ENCODE data around the gene PLCD1. TPM values are rescaled to one million over a fixed set of nuclear protein-coding genes. Genes with fewer than 3 reads are reported as not detected.
"Not testable (repeated sequence)": the region's sequence is repeated elsewhere in the genome, so short reads cannot be mapped to it uniquely, and the experiment has no call there.

The PLCD1 gene
- 1 to 10 TPM; 7.8 to 9.2 TPM for total RNA-seq

- ChIA-PET CTCF (interaction anchor here (0.5 to 1.3 kb wide), 4 partner anchors 9 to 1115 kb away, joined by 3 read pairs; partner anchors contain the start of gene DLEC1), POLR2A (interaction anchor here (1.6 kb wide), 1 partner anchor 9 kb away, joined by 7 read pairs; the partner anchor contains the start of gene DLEC1)
Observed at GRCh38 chr3:38029400-38030125, at the start of gene PLCD1. TSS of gene PLCD1 (minus strand) at chr3:38029642. CDS start at chr3:38029539, 103 bp downstream.

GRCh38 chr3:38077073-38077472 lies 47.6 kb upstream of the PLCD1 start:
- CTCF ChIA-PET: not testable (repeated sequence)

GRCh38 chr3:38070013-38070412 lies 40.6 kb upstream of the PLCD1 start:
- CTCF ChIA-PET: no interaction called here
- POLR2A ChIA-PET: no interaction called here

More at GRCh38 chr3:38077073-38077472, 47.6 kb upstream of the PLCD1 start:
- POLR2A ChIA-PET: not testable (repeated sequence)

- POLR2A ChIA-PET: no interaction called here
- CTCF ChIA-PET: interaction anchor here (0.6 kb wide), 1 partner anchor 1033 kb away, joined by 3 read pairs; no protein-coding TSS in a partner anchor
Observed at GRCh38 chr3:38067508-38068233, 38.2 kb upstream of the PLCD1 start.

GRCh38 chr3:38064453-38064852 lies 35.0 kb upstream of the PLCD1 start:
- POLR2A ChIA-PET, CTCF ChIA-PET: not testable (repeated sequence)

- POLR2A ChIA-PET: no interaction called here
Observed at GRCh38 chr3:38062809-38063208, 33.4 kb upstream of the PLCD1 start.

GRCh38 chr3:38059591-38059990 lies 30.1 kb upstream of the PLCD1 start:
- POLR2A ChIA-PET: no interaction called here
- CTCF ChIA-PET: no interaction called here

More at GRCh38 chr3:38062809-38063208, 33.4 kb upstream of the PLCD1 start:
- CTCF ChIA-PET: no interaction called here

GRCh38 chr3:38059148-38059547 lies 29.7 kb upstream of the PLCD1 start:
- ChIA-PET CTCF (no interaction called here), POLR2A (no interaction called here)

- POLR2A ChIA-PET: no interaction called here
- CTCF ChIA-PET: no interaction called here
Observed at GRCh38 chr3:38054499-38055001, 25.1 kb upstream of the PLCD1 start.

GRCh38 chr3:38053813-38054498 lies 24.5 kb upstream of the PLCD1 start:
- CTCF ChIA-PET, POLR2A ChIA-PET: not testable (repeated sequence)

- POLR2A ChIA-PET: not testable (repeated sequence)
Observed at GRCh38 chr3:38053286-38053685, 23.8 kb upstream of the PLCD1 start.

GRCh38 chr3:38051131-38051530 lies 21.7 kb upstream of the PLCD1 start:
- POLR2A ChIA-PET: no interaction called here
- CTCF ChIA-PET: no interaction called here

More at GRCh38 chr3:38053286-38053685, 23.8 kb upstream of the PLCD1 start:
- CTCF ChIA-PET: not testable (repeated sequence)

GRCh38 chr3:38049358-38050126 lies 20.1 kb upstream of the PLCD1 start:
- POLR2A ChIA-PET: no interaction called here
- CTCF ChIA-PET: no interaction called here

- CTCF ChIA-PET: no interaction called here
- POLR2A ChIA-PET: no interaction called here
Observed at GRCh38 chr3:38047896-38048295, 18.5 kb upstream of the PLCD1 start.

- ChIA-PET POLR2A (no interaction called here), CTCF (no interaction called here)
Observed at GRCh38 chr3:38046821-38047220, 17.4 kb upstream of the PLCD1 start.

- ChIA-PET POLR2A (no interaction called here), CTCF (no interaction called here)
Observed at GRCh38 chr3:38046027-38046426, 16.6 kb upstream of the PLCD1 start.

- ChIA-PET CTCF (no interaction called here), POLR2A (interaction anchor here (0.7 kb wide), 1 partner anchor 156 kb away, joined by 3 read pairs; no protein-coding TSS in a partner anchor)
Observed at GRCh38 chr3:38043486-38043885, 14.0 kb upstream of the PLCD1 start.

- ChIA-PET POLR2A (no interaction called here), CTCF (no interaction called here)
Observed at GRCh38 chr3:38040401-38040800, 11.0 kb upstream of the PLCD1 start.

GRCh38 chr3:38039899-38040261 lies 10.4 kb upstream of the PLCD1 start:
- CTCF ChIA-PET: interaction anchor here (1.0 to 2.1 kb wide), 2 partner anchors 17 to 43 kb away, joined by 3 to 7 read pairs; no protein-coding TSS in a partner anchor
- POLR2A ChIA-PET: no interaction called here
